Coronary artery (tissue), 2 donors: ENCODE data around the gene SAMD11.
A peak's percentile ranks its signal among the peaks of the same experiment; 100 is the strongest.

Experiments used
- DNase-seq: peaks from one replicate; pipeline ENCODE4 v3.0.0-alpha.2; 2017; ENCODE audit warnings: low spot score
- H3K27ac ChIP-seq, 2 donors: fragments of 200-600 bp; sonication (generic); one replicate each; pipeline ENCODE4 v1.5.1; 2016 to 2019
- H3K4me3 ChIP-seq: fragments of 200-600 bp; sonication (generic); 2 replicates; pipeline ENCODE4 v1.5.1; 2016; ENCODE audit warnings: mild to moderate bottlenecking, moderate library complexity
- CTCF ChIP-seq: fragments of 200-600 bp; sonication (generic); IDR thresholded peaks from one replicate; pipeline ENCODE4 v1.5.1; 2019; ENCODE audit warnings: antibody characterized with exemption

Gene SAMD11

GRCh38 chr1:980602-981395 is 57.1 kb downstream of the SAMD11 start:
- no peak for TF ChIP-seq CTCF
- no peak overlapping the region for H3K27ac ChIP-seq
- DNase-seq, result no peak
- H3K4me3 ChIP-seq, result no peak overlapping the region

- no peak for DNase-seq
- no peak overlapping the region for H3K4me3 ChIP-seq
- H3K27ac ChIP-seq, result no peak overlapping the region
- no peak for TF ChIP-seq CTCF
Observed at GRCh38 chr1:981491-981954, 57.8 kb downstream of the SAMD11 start.

- H3K4me3 ChIP-seq, result no peak within 1 kb of the TSS
- H3K27ac ChIP-seq, result peak within 1 kb of the TSS in 1 of 2 donors; percentile 3
- TF ChIP-seq CTCF, result no peak
- no peak for DNase-seq
Observed at GRCh38 chr1:981955-982558, 58.3 kb downstream of the SAMD11 start, which contains the start of gene PERM1. Gene PERM1, minus strand, starts transcription at chr1:982093. Its CDS starts 1,064 bp downstream, at chr1:981029.

GRCh38 chr1:982765-983436 is 59.2 kb downstream of the SAMD11 start:
- TF ChIP-seq CTCF, result no peak
- DNase-seq, result no peak
- Histone ChIP-seq H3K4me3 (no peak overlapping the region), H3K27ac (no peak overlapping the region)

GRCh38 chr1:983798-984475 is 60.2 kb downstream of the SAMD11 start:
- no peak for DNase-seq
- no peak overlapping the region for H3K27ac ChIP-seq

GRCh38 chr1:984476-984814 is 60.7 kb downstream of the SAMD11 start:
- no peak overlapping the region for H3K27ac ChIP-seq
- no peak for DNase-seq
- peak; percentile 2 for TF ChIP-seq CTCF
- peak overlapping the region; percentile 40 for H3K4me3 ChIP-seq

More at GRCh38 chr1:983798-984475, 60.2 kb downstream of the SAMD11 start:
- peak; percentile 98 for TF ChIP-seq CTCF
- peak overlapping the region; percentile 40 for H3K4me3 ChIP-seq
